H1 (cell line): ENCODE measurements around the gene PACS1.

ENCODE experiments used
- CREB1 ChIP-seq: IDR thresholded peaks from 2 replicates; pipeline ENCODE4 v1.6.1; 2012; ENCODE audit warnings: inconsistent platforms
- EZH2 ChIP-seq: fragments of 200-600 bp; sonication (generic); IDR thresholded peaks from 2 replicates; pipeline ENCODE4 v1.7.1; 2012; ENCODE audit warnings: low read depth, mild to moderate bottlenecking, moderate library complexity, low read length, inconsistent platforms; ENCODE audit not compliant: severe bottlenecking
- FOSL1 ChIP-seq: IDR thresholded peaks from 2 replicates; pipeline ENCODE4 v1.6.1; 2011; ENCODE audit warnings: mild to moderate bottlenecking, low read depth, low read length, moderate library complexity; ENCODE audit not compliant: insufficient read depth
- GTF2F1 ChIP-seq: IDR thresholded peaks from 2 replicates; pipeline ENCODE4 v1.6.1; 2012; ENCODE audit warnings: low read depth, low read length, improper control_type of control experiment, borderline replicate concordance
- JUND ChIP-seq: IDR thresholded peaks from 2 replicates; pipeline ENCODE4 v1.6.1; 2011; ENCODE audit warnings: mild to moderate bottlenecking, improper control_type of control experiment, low read length
- KDM5A ChIP-seq: fragments of 200-600 bp; IDR thresholded peaks from 2 replicates; pipeline ENCODE4 v1.7.1; 2012; ENCODE audit warnings: mild to moderate bottlenecking, low read length, inconsistent platforms, mixed read lengths
- PHF8 ChIP-seq: fragments of 200-600 bp; sonication (generic); conservative IDR thresholded peaks from 2 replicates; pipeline ENCODE4 v1.7.1; 2012; ENCODE audit warnings: low read depth, mild to moderate bottlenecking, inconsistent platforms, low read length, moderate library complexity
- POLR2A ChIP-seq, 2 experiments: IDR thresholded peaks; 1 replicate in 1 of 2; 2 replicates in 1 of 2; pipeline ENCODE4 v1.6.1; 2011; ENCODE audit warnings: low read depth in 2 of 2, low read length in 2 of 2, mild to moderate bottlenecking in 2 of 2; ENCODE audit errors: control extremely low read depth in 1 of 2
- TAF1 ChIP-seq: IDR thresholded peaks from 2 replicates; pipeline ENCODE4 v1.6.1; 2011; ENCODE audit warnings: mild to moderate bottlenecking, low read depth, low read length
- TAF7 ChIP-seq: optimal IDR thresholded peaks from 2 replicates; pipeline ENCODE3; 2011; ENCODE audit warnings: low read depth, mild to moderate bottlenecking, inconsistent platforms, low read length, moderate library complexity, borderline replicate concordance
- TBP ChIP-seq: IDR thresholded peaks from 2 replicates; pipeline ENCODE4 v1.6.1; 2011; ENCODE audit warnings: low read depth, low read length, improper control_type of control experiment
- TF ChIP-seq, protein P1 (sequence below), 3 experiments: IDR thresholded peaks; 1 replicate in 2 of 3; 2 replicates in 1 of 3; pipeline versions ENCODE4 v1.5.1 to v1.6.1; 2011; ENCODE audit warnings: low read length in 3 of 3, mild to moderate bottlenecking in 3 of 3, inconsistent platforms in 2 of 3, low read depth in 1 of 3, moderate library complexity in 1 of 3; ENCODE audit not compliant: insufficient read depth in 1 of 3; ENCODE audit errors: control extremely low read depth in 1 of 3
- TF ChIP-seq, protein P2 (sequence below): IDR thresholded peaks from 2 replicates; pipeline ENCODE4 v1.6.1; 2012; ENCODE audit warnings: inconsistent platforms
- TF ChIP-seq, protein P3 (sequence below): IDR thresholded peaks from 2 replicates; pipeline ENCODE4 v1.6.1; 2011; ENCODE audit warnings: low read length, improper control_type of control experiment

DNA sequence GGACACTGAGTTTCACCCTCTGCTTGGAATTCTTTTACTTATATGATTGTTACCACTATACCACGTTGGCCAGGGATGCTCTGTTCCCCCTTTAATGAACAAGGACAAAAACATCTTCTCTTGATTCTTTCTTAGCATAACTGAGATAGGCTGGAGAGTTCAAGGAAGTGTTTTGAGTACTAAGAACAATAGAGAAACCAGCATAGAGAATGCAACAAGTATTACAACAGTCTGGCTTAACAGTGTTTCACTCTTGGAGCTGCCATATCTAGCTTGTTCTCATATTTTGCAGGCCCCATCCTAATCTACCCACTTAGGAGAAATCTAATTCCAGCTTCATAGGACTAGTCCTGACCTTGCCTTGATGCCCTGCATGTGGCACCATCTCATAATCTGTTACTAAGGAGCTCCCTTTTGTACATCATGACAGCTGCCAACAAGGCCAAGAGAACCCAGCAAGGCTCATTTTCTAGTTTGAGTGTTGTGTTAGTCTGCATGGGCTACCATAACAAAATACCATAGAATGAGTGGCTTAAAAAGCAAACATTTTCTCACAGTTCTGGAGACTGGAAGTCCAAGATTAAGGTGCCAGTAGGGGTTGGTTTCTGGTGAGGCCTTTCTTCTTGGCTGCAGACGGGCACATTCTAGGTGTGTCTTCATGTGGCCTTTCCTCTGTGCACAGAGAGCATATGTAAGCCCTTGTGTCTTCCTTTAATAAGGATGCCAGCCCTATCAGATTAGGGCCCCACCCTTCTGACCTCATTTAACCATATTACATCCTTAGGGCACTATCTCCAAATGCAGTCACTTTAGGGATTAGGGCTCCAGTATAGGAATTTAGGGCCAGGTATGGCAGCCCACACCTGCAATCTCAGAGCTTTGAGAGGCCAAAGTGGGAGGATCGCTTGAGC is 37.8 kb downstream of the PACS1 start:
- no peak for TF ChIP-seq CREB1
- no peak for TF ChIP-seq KDM5A
- TF ChIP-seq, protein P1, sequence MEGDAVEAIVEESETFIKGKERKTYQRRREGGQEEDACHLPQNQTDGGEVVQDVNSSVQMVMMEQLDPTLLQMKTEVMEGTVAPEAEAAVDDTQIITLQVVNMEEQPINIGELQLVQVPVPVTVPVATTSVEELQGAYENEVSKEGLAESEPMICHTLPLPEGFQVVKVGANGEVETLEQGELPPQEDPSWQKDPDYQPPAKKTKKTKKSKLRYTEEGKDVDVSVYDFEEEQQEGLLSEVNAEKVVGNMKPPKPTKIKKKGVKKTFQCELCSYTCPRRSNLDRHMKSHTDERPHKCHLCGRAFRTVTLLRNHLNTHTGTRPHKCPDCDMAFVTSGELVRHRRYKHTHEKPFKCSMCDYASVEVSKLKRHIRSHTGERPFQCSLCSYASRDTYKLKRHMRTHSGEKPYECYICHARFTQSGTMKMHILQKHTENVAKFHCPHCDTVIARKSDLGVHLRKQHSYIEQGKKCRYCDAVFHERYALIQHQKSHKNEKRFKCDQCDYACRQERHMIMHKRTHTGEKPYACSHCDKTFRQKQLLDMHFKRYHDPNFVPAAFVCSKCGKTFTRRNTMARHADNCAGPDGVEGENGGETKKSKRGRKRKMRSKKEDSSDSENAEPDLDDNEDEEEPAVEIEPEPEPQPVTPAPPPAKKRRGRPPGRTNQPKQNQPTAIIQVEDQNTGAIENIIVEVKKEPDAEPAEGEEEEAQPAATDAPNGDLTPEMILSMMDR (IDR thresholded peaks at IDR 0.05; ENCODE audit: control extremely low read depth in 1 of 3, insufficient read depth in 1 of 3, low read depth in 1 of 3, low read length in 3 of 3), result no peak
- TF ChIP-seq, protein P2, sequence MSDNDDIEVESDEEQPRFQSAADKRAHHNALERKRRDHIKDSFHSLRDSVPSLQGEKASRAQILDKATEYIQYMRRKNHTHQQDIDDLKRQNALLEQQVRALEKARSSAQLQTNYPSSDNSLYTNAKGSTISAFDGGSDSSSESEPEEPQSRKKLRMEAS, result no peak
- TF ChIP-seq EZH2, result no peak
- no peak for TF ChIP-seq TBP
- TF ChIP-seq, protein P3, sequence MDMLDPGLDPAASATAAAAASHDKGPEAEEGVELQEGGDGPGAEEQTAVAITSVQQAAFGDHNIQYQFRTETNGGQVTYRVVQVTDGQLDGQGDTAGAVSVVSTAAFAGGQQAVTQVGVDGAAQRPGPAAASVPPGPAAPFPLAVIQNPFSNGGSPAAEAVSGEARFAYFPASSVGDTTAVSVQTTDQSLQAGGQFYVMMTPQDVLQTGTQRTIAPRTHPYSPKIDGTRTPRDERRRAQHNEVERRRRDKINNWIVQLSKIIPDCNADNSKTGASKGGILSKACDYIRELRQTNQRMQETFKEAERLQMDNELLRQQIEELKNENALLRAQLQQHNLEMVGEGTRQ, result no peak
- no peak for TF ChIP-seq JUND
- no peak for TF ChIP-seq TAF7
- TF ChIP-seq POLR2A (IDR thresholded peaks at IDR 0.05; ENCODE audit: control extremely low read depth in 1 of 2, low read depth in 2 of 2, low read length in 2 of 2), result no peak
- no peak for TF ChIP-seq FOSL1
- no peak for TF ChIP-seq TAF1
- no peak for TF ChIP-seq GTF2F1
- TF ChIP-seq PHF8, result no peak
